ENCODE measurements around the gene CHPF.
A peak's percentile ranks its signal among the peaks of the same experiment; 100 is the strongest.

Gene CHPF

DNA sequence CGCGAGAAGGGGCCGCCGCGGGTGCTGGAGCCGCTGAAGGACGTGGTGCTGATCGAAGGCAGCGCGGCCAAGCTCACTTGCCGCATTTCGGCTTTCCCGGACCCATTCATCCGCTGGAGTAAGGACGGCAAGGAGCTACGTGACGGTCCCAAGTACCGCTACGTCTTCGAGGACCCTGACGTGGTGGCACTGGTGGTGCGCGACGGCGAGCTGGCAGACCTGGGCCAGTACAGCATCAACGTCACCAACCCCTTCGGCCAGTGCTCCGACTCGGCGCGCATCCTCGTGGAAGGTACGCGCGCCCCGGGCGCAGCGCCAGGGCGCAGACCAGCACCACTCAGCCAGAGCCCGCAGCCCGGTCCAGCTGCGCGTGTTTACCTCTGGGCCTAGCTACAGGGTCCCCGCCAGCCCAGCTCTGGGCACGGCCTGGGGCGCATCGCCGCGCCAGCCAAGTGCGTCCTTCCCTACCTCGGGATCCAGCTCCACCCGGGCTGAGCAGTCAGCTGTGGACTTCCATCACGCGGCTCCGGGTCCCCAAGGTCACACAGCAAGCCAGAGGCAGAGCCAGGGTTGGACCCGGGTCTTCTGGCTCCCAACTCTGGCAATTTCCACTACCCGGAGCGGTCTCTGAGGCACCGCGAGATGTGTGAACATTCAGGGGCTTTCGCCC, 46.6 kb downstream of the CHPF start:
- no peak for DNase-seq (ENCODE audit: low read depth)

- no peak for DNase-seq (ENCODE audit: low read depth)
Observed at GRCh38 chr2:219496247-219496824, 47.3 kb downstream of the CHPF start.

DNA sequence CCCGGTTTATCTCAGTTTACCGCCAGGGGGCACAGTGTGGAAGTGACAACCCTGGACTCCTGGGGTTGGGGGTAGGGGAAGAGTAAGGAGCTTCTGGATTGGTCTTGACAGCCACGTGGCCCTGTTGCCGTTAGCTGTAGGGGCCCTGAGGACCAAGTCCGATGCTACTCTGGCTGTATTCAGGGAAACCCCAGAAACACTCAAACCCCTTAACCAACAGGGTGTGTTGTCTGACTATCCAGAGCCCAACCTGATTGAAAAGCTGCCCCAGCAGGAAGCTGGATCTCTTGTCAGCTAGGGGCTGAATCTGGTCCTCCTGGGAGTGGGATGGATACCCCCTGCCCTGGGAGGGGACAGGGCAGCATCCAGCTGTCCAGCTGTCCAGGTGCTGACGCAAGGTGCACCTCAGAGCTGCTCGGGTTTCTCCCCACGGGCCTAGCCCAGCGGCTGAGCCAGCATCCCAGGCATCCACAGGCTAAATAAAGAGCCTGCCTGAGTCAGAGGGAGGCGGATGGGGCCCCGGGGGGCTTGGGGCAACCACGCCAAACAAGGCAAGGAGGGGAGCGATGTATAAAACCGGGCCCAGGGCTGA, 48.0 kb downstream of the CHPF start:
- DNase-seq (ENCODE audit: low read depth): peak; percentile 48

DNA sequence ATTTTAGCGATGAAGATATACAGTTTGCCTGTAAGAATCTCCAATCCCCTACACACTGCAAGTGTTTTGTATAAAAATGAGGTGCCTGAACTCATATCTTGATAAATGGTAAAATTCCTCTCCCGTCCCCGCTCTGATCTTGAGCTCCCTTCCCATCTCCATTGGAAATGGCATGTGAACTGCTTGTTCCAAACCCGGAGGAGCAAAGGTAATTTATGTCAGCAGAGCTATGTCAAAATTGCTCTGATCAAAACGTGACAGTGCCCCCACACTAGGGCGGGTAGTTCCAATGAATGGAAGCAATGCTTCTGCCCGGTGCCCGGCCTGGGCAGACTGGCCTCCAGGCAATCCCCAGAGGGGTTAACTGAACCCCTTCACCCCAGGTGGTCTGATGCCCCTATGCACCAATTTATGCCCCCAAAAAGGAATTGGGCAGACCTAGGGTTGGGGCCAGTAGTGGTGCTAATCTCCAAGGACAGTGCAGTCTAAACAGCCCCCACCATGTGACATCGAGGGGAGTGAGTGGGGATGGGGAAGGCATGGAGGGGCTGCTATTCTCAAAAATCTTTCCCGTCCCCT, 48.6 kb downstream of the CHPF start:
- no peak for DNase-seq (ENCODE audit: low read depth)

GRCh38 chr2:219493086-219493485, 50.5 kb downstream of the CHPF start:
- DNase-seq (ENCODE audit: low read depth): no peak

DNA sequence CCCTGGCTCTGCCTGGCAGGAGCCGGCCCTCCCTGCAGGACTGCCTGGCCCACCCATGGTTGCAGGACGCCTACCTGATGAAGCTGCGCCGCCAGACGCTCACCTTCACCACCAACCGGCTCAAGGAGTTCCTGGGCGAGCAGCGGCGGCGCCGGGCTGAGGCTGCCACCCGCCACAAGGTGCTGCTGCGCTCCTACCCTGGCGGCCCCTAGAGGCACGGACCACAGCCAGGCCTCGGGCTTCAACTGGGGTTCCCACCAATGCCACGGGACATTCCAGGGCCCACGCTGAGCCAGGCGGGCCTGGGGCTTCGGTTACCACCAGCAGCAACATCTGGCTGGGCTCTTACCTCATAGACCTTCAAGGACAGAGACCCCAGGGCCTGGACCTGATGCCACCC, 51.0 kb downstream of the CHPF start:
- DNase-seq (ENCODE audit: low read depth): no peak

DNA sequence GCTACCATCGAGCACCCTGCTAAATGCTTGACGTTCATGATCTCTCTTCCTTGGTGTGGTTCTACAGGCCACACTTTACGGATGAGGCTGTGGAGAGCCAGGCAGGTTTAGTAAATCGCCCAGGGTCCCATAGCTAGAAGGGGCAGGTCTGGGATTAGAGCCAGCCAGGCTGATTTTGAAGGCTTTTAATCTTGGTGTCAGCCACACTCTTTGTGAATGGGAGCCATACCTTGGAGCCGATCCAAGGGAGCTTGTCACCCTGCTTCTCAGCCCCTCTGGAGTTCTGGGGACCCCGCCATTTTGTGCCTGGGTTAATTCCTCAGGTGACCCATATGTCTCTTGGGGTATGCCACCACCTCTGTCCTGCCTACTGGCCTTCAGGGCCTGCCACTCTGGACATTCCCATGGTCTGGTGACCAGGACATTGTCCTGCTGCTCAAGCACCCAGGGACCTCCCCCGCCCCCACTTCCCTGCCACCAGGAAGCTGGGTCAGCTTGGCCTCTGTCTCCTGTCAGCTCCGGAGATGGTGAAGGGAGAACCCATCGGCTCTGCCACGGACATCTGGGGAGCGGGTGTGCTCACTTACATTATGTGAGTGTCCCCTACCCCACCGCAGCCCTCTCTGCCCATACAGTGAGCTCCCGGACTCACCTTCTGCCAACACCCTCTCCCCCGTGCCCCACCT, 52.2 kb downstream of the CHPF start:
- no peak for DNase-seq (ENCODE audit: low read depth)

- DNase-seq (ENCODE audit: low read depth): no peak
Observed at GRCh38 chr2:219490600-219491130, 52.9 kb downstream of the CHPF start.

- no peak for DNase-seq (ENCODE audit: low read depth)
Observed at GRCh38 chr2:219490186-219490585, 53.4 kb downstream of the CHPF start.

DNA sequence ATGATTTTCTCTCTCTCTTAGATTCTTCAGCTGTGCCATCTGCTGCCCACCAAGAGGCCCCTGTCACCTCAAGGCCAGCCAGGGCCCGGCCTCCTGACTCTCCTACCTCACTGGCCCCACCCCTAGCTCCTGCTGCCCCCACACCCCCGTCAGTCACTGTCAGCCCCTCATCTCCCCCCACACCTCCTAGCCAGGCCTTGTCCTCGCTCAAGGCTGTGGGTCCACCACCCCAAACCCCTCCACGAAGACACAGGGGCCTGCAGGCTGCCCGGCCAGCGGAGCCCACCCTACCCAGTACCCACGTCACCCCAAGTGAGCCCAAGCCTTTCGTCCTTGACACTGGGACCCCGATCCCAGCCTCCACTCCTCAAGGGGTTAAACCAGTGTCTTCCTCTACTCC, 54.3 kb downstream of the CHPF start:
- DNase-seq (ENCODE audit: low read depth): no peak

All from GM04504 (cell line).